GOT3 (cell line): ENCODE measurements around the gene SLC35F5.
"Not testable (repeated sequence)": the region's sequence is repeated elsewhere in the genome, so short reads cannot be mapped to it uniquely, and the experiment has no call there.

Experiments used
- DNase-seq: peaks from one replicate; lab custom pipeline; 2025; ENCODE audit warnings: mixed read lengths; lab: John Stamatoyannopoulos, UW

Gene SLC35F5

GRCh38 chr2:113755835-113756354 is 547 bp downstream of the SLC35F5 start:
- DNase-seq: no peak

DNA sequence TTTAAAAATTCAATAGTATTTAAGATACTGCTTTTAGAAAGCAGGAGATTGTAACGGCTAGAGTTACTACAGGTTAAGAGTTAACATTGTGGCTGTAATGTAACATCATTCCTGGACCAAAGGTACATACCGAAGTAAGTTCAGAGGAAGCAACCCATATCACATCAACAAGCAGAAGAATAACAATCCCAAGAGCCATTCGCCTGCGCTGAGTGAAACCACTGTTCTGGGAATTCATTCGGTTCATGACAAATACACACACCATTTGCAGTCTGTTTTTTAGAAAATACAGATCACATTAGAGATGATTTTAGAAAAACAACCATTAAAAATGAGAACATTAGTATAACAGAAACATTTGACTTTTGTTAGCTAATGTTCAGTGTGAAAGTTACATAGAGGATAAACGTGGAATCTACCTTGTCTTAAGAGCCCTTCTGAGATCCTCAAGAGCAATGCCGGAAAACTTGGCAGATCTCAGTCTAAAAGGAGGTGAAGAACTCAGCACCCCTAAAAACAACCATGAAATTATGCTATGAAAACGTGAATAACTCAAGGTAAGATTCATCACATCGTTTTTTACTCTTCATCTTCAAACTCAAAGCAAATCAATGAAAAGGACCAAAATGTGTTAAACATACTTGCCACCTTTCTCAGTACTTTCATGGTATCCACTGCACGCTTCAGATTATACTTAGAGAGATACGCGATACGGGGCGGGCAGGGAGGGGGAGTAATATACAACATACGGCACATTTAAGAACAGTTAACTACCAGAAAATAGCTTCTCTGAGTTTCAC is 1.2 kb downstream of the SLC35F5 start:
- no peak for DNase-seq

- DNase-seq: no peak
Measured at GRCh38 chr2:113754160-113754559, 2.3 kb downstream of the SLC35F5 start.

- DNase-seq: no peak
Measured at GRCh38 chr2:113750385-113750784, 6.1 kb downstream of the SLC35F5 start.

GRCh38 chr2:113741091-113741490 is 15.4 kb downstream of the SLC35F5 start:
- no peak for DNase-seq

GRCh38 chr2:113739849-113740248 is 16.6 kb downstream of the SLC35F5 start:
- DNase-seq: no peak

GRCh38 chr2:113734185-113734584 is 22.3 kb downstream of the SLC35F5 start:
- DNase-seq: no peak

DNA sequence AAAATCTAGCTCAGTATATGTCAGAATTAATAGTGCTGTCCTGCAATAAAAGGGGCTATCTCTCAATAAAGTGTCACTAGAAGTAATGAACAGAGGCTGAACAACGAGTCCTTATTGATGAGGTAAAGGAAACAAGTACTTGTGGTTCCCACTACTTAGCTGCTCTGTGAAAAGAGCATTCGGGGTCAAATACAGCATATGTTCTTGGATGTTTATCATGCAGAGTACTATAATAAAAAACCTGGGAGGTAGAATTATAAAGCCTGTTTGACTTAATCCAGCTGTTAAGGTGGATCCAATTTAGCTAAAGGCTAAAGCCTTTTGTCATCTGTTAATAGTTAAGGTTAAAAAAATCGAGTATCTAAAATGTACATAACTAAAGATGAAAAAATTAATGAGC is 32.4 kb downstream of the SLC35F5 start:
- DNase-seq: no peak

DNA sequence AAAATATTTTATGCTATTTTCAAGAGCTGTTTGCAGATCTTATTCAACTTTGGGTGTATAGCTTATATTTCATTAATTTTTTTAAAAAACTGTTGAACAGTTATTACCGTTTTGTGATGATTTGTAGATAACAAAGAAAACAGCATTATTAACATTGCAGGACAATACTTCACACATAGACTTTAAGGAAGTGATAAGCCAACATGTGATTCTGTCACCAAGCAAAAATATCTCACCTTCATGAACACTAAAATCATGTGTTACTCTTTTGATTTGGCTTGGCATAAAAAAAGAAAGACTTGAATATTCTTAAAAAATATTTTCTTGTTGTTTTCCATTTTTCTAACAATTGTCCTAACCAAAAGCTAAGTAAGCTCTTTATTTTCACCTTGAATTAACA is 33.0 kb downstream of the SLC35F5 start:
- DNase-seq: no peak

DNA sequence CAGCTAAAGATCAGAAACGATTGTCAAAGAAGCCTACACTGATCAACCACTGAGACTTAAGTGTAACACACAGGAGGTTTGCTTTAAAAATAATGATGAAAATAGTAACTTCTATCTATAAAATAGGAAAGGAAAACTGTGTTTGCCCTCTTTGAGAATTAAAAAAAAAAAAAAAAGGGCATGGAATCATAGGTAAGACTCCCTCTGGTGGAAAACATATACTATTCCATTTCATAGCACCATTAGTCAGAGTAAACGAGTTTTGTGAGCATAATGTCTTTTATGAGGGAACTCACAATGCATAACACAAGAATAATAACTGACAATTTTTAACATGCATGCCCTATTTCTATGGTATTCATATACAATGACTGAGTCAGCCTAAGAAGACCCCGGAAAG is 36.3 kb downstream of the SLC35F5 start:
- DNase-seq: no peak

GRCh38 chr2:113716291-113716690 is 40.2 kb downstream of the SLC35F5 start:
- DNase-seq: no peak

GRCh38 chr2:113712941-113713340 is 43.5 kb downstream of the SLC35F5 start:
- DNase-seq: no peak

- DNase-seq: no peak
Measured at GRCh38 chr2:113711851-113712250, 44.6 kb downstream of the SLC35F5 start.

DNA sequence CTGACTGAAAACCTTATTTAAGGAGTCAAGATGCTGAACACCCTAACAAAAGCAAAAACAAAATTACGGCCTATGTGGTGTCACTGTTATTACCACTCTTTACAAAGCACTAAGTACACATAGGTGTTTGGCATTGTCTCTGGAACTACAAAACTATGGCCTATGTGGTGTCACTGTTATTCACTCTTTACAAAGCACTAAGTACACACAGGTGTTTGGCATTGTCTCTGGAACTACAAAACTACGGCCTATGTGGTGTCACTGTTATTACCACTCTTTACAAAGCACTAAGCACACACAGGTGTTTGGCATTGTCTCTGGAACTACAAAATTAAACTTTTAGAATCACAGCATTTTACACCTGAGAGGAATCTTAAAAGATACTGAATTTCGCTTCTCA is 47.4 kb downstream of the SLC35F5 start:
- DNase-seq: no peak

DNA sequence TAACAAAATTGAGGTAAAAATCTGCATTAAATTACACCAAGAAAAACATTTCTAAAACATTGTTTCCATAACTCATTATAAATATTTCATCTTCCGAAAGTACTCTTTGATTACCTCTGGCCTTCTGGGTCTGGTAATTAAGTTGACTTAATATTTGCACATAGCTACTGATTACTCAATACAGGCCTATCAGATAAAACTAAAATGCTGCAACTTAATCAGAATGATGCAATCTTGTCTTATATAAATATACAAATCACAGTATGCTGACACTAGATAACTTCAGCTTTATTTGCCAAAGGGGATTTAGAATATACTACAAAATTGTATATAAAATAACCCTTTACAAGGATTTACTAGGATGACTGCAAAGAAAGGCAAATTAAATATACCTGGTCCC is 49.3 kb downstream of the SLC35F5 start:
- DNase-seq: no peak

DNA sequence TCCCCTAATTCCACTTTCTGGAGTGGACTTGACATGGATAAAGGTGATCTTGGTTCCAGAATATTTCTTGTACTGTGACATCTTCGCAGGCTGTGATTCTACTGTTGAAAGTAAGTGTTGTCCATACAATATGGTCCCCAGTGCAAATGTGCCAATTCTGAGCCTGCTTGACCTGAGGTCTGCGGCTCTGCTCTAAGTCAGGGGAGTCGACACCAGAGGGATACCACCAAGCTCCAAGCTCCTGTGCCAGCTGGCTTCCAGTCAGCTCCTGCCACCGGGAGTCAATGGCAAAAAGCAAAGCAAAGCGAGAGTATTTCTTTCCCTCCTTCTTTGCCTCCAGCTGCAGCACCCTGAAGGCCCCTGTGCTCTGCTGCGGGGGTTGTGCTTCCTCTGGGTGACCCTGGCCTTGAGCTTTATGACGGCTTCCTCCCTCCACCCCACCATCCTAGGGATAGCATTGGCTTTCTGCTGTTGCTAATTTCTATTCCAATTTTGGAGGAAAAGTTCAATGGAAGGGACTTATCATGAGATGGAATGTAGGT is 50.4 kb downstream of the SLC35F5 start:
- DNase-seq: no peak

- not testable (repeated sequence) for DNase-seq
Measured at GRCh38 chr2:113704300-113704993, 52.0 kb downstream of the SLC35F5 start.

DNA sequence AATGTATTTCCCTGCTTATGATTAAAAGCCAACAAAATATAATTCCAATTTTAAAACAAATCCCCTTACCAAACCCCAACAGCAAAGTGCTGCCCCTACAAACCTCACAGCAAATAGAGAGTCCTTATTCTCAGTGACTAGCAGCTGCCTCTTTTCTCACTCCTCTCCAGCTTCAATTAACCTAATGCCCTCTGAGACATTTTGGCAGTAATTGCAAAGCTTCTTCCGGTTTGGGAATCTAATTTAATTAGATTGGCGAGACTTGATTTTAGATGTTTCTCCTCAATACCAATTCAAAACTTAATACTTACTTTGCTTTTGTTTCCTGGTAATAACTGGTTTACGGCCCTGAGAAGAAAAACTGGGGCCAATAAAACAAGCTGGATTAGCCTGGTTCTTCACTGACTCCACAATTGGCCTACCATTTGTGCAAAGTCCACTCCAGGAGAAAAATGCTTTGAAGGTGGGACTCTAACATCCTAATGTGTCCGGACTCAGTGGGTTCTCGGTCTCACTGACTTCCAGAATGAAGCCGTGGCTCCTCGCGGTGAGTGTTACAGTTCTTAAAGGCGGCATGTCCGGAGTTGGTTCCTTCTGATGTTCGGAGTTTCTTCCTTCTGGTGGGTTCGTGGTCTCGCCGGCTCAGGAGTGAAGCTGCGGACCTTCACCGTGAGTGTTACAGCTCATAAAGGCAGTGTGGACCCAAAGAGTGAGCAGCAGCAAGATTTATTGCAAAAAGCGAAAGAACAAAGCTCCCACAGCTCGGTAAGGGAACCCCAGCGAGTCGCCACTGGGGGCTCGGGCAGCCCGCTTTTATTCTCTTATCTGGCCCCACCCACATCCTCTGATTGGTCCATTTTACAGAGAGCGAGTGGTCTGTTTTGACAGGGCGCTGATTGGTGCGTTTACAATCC is 52.8 kb downstream of the SLC35F5 start:
- no peak for DNase-seq

DNA sequence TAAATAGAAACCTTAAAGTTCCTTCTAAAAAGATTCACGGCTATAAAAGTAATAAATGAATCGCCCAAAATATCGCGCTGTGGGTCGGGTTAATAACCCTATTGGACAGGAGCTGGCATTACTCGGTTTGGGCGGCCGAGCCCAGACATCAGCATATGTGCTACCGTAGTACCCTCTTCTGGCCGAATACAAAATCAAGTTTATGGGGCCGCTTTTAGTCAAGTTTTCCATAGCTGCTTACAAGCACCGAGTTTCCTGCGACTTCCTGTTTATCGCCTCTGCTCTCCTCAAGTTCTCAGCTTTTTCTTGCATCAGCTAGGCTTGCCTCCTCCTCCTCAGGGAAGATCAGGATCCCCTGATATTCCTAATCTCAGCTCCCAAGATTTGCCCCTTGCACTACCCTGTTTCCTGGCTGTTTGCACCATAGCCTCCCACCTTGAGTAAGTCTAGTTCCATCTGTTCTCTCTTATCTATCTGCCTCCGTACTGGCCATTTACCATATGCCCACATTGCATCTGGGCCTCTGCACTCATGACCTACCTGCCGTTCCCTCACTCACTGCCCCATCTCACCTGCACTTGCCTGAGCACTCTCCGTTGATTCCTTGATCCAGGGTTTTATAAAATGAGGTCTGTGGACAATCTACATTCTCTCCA is 56.1 kb downstream of the SLC35F5 start:
- DNase-seq: no peak

GRCh38 chr2:113698892-113699447 is 57.5 kb downstream of the SLC35F5 start:
- DNase-seq: no peak

DNA sequence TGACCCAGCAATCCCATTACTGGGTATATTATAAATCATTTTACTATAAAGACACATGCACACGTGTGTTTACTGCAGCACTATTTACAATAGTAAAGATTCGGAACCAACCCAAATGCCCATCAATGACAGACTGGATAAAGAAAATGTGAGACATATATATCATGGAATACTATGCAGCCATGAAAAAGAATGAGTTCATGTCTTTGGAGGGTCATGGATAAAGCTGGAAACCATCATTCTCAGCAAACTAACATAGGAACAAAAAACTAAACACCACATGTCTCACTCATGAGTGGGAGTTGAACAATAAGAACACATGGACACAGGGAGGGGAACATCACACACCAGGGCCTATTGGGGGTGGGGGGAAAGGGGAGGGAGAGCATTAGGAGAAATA is 58.2 kb downstream of the SLC35F5 start:
- DNase-seq: not testable (repeated sequence)
